H4 (cell line): ENCODE results near the gene HOXA3. TPM values are rescaled to one million over a fixed set of nuclear protein-coding genes. Genes with fewer than 3 reads are reported as not detected.
A peak's percentile ranks its signal among the peaks of the same experiment; 100 is the strongest.

Experiments used
- DNase-seq: peaks from one replicate; pipeline ENCODE4 v3.0.0-alpha.2; 2015; ENCODE audit warnings: low spot score
- total RNA-seq: library from RNA; depleted of rRNA; stranded (reverse); fragments of >200 nt; shearing (Covaris generic); gene quantifications from 2 replicates; pipeline ENCODE4 v1.2.3, GENCODE V29; 2014

HOXA3 gene
- total RNA-seq, 1 experiment from 2014 or later: 5.5 TPM

GRCh38 chr7:27103489-27104226 is 48.7 kb downstream of the HOXA3 start:
- no peak for DNase-seq

GRCh38 chr7:27102581-27103442 is 49.6 kb downstream of the HOXA3 start, which contains the start of gene HOXA2:
Gene HOXA2 (minus strand): TSS chr7:27102683. CDS start chr7:27102500, 183 bp downstream.
- DNase-seq: no peak

DNA sequence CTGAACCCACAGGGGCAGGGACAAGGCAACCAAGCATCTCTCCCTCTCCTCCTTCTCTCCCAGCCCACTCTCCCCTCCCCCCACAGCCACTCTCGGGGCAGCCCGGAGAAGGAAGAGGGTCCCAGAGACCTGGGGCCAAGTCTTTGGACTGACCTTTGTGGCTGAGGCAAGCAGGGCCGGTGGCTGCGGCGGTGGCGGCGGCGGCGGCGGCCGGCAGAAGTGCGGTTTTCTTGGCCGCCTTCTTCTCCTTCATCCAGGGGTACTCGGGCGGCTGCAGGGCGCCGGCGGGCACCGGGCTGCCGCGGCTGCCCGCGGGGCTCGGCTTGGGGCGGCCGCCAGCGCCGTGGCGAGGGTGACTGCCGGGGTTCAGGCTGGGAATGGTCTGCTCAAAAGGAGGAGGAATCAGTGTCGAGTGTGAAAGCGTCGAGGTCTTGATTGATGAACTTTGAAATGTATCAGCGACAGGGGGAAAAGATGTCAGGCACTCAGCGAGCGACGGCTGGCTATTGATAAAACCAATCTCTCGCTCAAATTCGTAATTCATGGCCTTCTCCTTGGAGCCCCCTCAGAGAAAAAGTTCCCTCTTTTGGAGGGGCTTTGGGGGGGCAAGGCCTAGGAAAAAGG is 50.3 kb downstream of the HOXA3 start:
- DNase-seq: no peak

DNA sequence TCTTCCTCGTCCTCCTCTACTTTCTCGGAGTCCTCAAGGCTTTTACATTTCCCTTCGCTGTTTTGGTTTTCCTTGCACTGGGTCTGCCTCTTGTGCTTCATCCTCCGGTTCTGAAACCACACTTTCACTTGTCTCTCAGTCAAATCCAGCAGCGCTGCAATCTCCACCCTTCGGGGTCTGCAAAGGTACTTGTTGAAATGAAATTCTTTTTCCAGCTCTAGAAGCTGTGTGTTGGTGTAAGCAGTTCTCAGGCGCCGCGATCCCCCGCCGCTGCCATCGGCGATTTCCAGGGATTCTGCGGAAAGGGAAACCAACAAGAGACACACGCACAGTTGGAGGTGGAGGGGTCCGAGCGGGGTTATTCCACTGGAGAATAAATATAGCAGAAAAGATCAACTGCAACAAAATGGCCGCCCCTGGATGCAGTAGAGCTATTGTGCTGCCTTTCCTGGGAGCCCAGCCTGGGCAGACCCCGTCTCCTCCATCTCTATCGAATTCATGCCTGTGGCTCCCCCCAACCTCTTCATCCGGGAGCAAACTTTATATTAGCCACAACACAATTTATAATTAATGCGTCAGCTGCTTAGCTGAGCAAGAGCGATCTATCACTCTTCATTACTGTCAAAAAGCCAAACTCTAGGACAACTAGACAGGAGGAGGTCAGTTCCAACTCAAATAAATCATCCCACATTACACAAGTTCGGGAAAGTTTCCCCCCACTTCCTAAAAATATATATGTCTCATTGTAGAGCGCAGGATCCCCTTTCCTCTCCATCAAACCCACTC is 51.0 kb downstream of the HOXA3 start:
- DNase-seq: no peak

DNA sequence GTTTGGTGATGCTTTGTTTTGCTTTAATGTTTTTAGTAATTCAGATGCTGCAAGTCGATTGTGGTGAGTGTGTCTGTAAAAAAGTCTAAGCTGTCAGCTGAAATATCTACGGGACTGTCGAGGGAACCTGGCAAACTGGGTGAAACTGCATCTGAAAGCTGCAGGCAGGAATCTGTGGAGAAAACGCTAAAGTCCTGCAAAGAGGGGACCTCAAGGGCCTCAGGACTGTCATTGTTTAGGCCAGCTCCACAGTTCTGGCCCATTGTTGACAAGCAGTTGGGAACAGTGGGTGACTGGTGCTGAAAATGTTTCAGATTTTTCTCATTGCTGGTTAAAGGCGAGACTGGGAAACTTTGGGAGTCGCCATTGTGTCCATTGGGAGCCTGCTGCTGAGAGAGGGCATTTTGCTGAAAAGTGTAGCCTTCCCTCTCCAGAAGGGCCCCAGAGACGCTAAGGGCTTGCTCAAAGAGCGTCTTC is 51.7 kb downstream of the HOXA3 start:
- DNase-seq: no peak

DNA sequence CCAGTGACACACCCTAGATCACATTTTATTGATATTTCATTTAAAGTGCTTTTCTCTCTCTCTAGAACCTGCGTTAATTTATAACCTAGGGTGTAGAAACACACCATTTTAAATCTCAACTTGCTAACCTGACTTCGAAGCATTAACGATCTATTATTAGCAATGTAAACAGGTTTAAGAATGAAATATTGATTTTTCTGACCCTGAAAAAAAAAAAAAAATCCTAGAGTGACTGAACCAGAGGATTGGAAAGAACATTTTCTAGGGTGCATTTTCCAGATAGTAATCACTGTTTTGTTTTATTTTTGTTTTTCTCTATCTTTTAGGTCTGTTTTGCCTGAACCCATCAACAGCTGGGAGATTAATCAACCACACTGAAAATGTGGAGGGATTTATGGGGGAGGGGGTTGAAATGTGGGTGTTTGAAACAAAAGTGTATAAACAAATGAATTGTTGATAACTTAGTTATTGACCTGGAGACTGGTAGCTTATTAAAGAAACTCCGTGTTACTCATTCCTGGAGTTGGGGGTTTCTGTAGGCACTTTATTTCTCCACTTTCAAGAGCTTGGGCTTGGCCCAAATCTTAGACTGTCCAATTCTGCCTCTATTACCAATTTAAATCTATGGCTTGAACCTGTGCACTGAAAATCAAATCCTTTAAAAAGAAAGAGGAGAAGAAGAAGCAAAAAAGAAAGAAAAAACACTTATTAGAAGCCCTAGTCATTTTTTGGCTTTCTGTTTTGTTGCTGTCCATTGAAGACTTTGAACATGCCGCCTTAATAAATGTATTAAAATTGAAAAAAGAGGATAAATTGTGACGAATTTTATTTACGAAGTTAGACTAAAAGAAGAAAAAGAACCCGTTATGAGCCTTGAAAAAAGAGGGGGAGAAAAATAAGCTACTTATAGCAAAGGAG is 52.7 kb downstream of the HOXA3 start:
- no peak for DNase-seq

- DNase-seq: no peak
Measured at GRCh38 chr7:27098578-27099451, 53.6 kb downstream of the HOXA3 start.

- DNase-seq: no peak
Measured at GRCh38 chr7:27097686-27098577, 54.5 kb downstream of the HOXA3 start.

DNA sequence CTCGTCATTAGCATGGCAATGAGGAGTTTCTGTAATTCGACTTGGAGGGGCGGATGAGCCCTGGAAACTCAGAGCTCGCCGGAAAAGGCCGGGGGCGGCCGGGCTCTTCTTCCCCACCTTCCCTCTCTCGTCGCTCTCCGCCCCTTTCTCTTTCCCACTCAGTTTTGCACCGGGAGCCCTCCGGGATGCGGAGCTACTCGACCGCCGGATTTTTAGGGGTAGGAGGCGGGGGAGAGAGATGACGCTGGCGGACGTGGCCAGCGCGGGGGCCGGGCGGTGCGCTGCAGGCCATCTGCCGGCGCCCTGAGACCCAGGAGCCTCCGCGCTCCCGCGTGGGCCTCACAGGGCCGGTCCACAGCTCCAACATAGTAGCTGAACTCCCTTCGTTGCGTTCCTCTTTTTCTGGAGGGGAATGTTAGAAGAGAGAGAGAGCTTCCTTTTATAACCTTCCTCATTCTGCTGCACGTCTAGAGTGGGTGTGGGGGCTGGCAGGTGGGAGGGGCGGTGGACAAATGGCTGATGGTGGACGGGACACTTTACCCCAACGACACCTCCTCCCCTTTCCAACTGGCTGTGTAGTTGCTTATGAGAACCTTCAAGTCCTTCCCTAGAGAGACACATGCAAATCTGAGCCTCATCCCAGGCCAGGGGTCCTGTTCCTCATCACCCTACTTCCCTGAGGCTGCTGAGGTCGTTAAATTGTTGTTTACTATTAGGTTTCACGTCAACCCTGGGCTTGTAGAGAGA is 55.4 kb downstream of the HOXA3 start:
- DNase-seq: no peak

DNA sequence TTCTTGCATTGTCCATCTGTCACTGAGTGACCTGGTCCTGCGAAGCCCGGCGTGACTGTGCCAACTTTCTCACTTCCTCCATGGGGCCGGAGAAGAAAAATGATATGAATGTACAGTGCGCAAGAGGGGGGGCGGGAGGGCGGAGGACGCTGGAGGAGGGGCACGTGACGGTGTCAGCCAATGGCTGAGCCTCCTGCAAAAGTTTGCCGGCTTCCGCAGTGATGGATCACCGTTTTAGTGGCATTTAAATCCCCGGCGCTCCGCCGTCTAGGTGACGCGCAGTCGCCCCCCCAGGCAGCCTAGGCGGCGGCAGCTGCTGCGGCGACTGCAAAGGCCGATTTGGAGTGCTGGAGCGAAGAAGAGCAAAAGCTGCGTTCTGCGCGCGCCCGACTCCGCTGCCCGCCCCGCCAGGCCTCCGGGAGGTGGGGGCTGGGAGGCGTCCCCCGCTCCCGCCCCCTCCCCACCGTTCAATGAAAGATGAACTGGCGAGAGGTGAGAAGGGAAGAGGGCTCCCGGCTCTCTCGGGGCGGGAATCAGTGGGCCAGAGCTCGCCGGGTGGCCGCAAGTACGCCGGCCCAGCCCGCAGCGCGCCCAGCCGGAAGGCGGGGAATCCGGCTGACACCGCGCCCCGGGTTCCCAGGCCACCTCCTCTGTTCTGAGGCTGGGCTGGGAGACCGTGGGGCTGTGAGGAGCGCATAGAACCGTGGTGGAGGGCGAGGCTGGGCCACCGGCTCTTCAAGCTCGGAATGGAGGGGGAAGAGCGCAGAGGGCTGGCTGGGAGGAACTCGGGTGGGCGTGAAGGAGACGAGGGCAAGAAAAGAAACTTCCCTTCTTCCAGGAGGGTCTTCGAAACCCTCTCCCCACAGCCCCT is 56.3 kb downstream of the HOXA3 start, which contains the start of gene HOXA1:
HOXA1 (minus strand) TSS at position 104 of the 871 bp plus-strand sequence; CDS start at position 16, 88 bp downstream.
- DNase-seq: peak; percentile 96

GRCh38 chr7:27095050-27095896 is 57.1 kb downstream of the HOXA3 start:
- DNase-seq: no peak

DNA sequence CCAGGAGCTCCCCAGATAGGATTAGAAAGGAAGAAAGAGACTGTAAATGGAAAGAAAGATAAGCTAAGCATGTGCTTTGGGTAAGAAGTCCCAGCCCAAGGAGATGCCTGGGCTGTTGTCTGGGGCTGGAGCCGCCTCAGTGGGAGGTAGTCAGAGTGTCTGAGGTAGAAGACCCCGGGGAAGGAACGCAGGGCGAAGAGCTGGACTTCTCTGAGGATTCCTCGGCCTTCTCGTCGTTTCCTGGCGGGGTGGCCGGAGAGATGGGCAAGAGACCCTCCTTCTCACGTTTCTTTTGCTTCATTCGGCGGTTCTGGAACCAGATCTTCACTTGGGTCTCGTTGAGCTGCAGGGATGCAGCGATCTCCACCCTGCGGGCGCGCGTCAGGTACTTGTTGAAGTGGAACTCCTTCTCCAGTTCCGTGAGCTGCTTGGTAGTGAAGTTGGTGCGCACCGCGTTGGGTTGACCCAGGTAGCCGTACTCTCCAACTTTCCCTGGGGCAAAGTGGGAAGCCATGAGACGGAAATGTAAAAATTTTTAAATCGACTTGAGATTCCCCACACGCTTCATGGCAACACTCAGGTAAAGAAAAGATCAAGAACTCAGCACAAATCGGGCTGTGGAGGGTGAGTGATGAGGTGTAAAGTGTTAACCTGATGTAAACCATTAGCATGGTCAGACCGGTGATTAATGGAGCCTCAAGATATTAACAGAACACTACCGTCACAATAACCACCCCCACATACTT is 57.9 kb downstream of the HOXA3 start:
- no peak for DNase-seq

DNA sequence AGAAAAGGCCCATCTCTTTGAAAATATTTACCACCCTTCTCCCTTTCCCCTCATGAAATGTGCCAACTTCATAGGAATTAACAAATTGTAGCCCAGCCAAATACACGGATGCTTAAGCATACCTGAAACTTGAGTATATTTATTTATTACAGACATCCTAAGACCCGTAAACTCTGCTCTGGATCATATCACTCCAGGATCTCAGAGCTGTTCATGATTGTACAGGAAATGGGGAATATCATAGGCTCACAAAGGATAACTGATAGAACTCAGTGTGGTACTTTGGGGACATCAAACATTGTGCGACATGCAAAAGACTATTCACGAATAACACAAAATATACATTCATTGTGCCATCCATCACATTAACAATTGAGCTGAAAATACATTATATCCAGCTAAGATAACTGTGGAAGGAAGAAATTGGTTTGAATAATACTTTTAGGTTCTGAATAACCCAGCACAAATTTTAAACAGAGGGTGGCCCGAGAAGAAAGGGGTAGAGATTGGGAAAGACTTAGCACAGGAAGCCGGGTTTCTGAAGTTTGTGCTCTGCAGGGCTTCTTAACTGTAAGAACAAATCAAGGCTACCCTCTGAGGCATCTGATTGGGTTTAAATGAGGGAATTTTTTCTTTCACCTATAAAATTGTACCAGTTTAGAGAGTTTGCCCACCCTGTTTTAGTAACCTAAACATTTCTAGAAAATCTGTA is 59.0 kb downstream of the HOXA3 start:
- DNase-seq: no peak

DNA sequence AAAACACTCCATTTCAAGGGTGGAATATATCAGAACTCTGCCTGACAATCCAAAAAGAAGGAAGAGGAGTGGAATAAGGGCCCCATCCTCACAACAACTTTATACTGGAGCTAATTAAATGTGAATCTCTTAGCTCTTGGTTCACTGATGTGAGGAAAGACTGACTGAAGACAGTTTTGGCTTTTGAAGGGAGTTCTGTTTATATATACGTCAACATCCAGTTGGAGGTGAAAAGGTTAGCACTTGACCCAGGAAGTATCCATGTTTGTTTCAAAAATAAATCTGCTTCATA is 59.6 kb downstream of the HOXA3 start:
- no peak for DNase-seq
